ENCODE measurements around the gene MRM3.
"Not testable (repeated sequence)": the region's sequence is repeated elsewhere in the genome, so short reads cannot be mapped to it uniquely, and the experiment has no call there.

The MRM3 gene

GRCh38 chr17:752002-752619 is 30.0 kb upstream of the MRM3 start, which contains the start of gene GEMIN4:
GEMIN4 (minus strand) TSS chr17:752264; CDS start chr17:752142, 122 bp downstream.
- peak within 1 kb of the TSS; percentile 80 for H3K4me3 ChIP-seq (ENCODE audit: low read depth, low read length)
- DNase-seq (ENCODE audit: low read depth): peak; percentile 47

GRCh38 chr17:752620-753219 is 29.4 kb upstream of the MRM3 start:
- peak overlapping the region; percentile 80 for H3K4me3 ChIP-seq (ENCODE audit: low read depth, low read length)
- DNase-seq (ENCODE audit: low read depth): no peak

- H3K4me3 ChIP-seq (ENCODE audit: low read depth, low read length): no peak overlapping the region
- no peak for DNase-seq (ENCODE audit: low read depth)
Measured at GRCh38 chr17:753418-753817, 28.7 kb upstream of the MRM3 start.

- DNase-seq (ENCODE audit: low read depth); H3K4me3 ChIP-seq (ENCODE audit: low read depth, low read length): not testable (repeated sequence)
Measured at GRCh38 chr17:755319-755961, 26.7 kb upstream of the MRM3 start.

GRCh38 chr17:756010-756567 is 26.1 kb upstream of the MRM3 start:
- H3K4me3 ChIP-seq (ENCODE audit: low read depth, low read length); DNase-seq (ENCODE audit: low read depth): not testable (repeated sequence)

- no peak overlapping the region for H3K4me3 ChIP-seq (ENCODE audit: low read depth, low read length)
- no peak for DNase-seq (ENCODE audit: low read depth)
Measured at GRCh38 chr17:759964-760363, 22.2 kb upstream of the MRM3 start.

- DNase-seq (ENCODE audit: low read depth): no peak
- no peak overlapping the region for H3K4me3 ChIP-seq (ENCODE audit: low read depth, low read length)
Measured at GRCh38 chr17:760371-760770, 21.8 kb upstream of the MRM3 start.

GRCh38 chr17:767076-767475 is 15.1 kb upstream of the MRM3 start:
- DNase-seq (ENCODE audit: low read depth): no peak
- no peak overlapping the region for H3K4me3 ChIP-seq (ENCODE audit: low read depth, low read length)

- DNase-seq (ENCODE audit: low read depth): no peak
Measured at GRCh38 chr17:773016-773415, 9.1 kb upstream of the MRM3 start.

GRCh38 chr17:773467-774312 is 8.5 kb upstream of the MRM3 start:
- DNase-seq (ENCODE audit: low read depth): no peak
- no peak overlapping the region for H3K4me3 ChIP-seq (ENCODE audit: low read depth, low read length)

More at GRCh38 chr17:773016-773415, 9.1 kb upstream of the MRM3 start:
- no peak overlapping the region for H3K4me3 ChIP-seq (ENCODE audit: low read depth, low read length)

- no peak overlapping the region for H3K4me3 ChIP-seq (ENCODE audit: low read depth, low read length)
- DNase-seq (ENCODE audit: low read depth): no peak
Measured at GRCh38 chr17:774313-774584, 7.9 kb upstream of the MRM3 start.

GRCh38 chr17:778096-778495 is 4.1 kb upstream of the MRM3 start:
- H3K4me3 ChIP-seq (ENCODE audit: low read depth, low read length): no peak overlapping the region
- no peak for DNase-seq (ENCODE audit: low read depth)

GRCh38 chr17:784143-784542 is 2.0 kb downstream of the MRM3 start:
- H3K4me3 ChIP-seq (ENCODE audit: low read depth, low read length): no peak overlapping the region

GRCh38 chr17:785901-786300 is 3.7 kb downstream of the MRM3 start:
- DNase-seq (ENCODE audit: low read depth); H3K4me3 ChIP-seq (ENCODE audit: low read depth, low read length): not testable (repeated sequence)

More at GRCh38 chr17:784143-784542, 2.0 kb downstream of the MRM3 start:
- DNase-seq (ENCODE audit: low read depth): no peak

- H3K4me3 ChIP-seq (ENCODE audit: low read depth, low read length): no peak overlapping the region
- no peak for DNase-seq (ENCODE audit: low read depth)
Measured at GRCh38 chr17:787641-788221, 5.6 kb downstream of the MRM3 start.

- no peak for DNase-seq (ENCODE audit: low read depth)
- no peak overlapping the region for H3K4me3 ChIP-seq (ENCODE audit: low read depth, low read length)
Measured at GRCh38 chr17:788551-788950, 6.4 kb downstream of the MRM3 start.

GRCh38 chr17:789160-789840 is 7.1 kb downstream of the MRM3 start:
- DNase-seq (ENCODE audit: low read depth): no peak
- no peak overlapping the region for H3K4me3 ChIP-seq (ENCODE audit: low read depth, low read length)

- H3K4me3 ChIP-seq (ENCODE audit: low read depth, low read length): not testable (repeated sequence)
Measured at GRCh38 chr17:789931-790873, 8.0 kb downstream of the MRM3 start.

More at GRCh38 chr17:789931-790873, 8.0 kb downstream of the MRM3 start:
- not testable (repeated sequence) for DNase-seq (ENCODE audit: low read depth)

Data from skeletal muscle cell (primary cell).